Frontal cortex (tissue), 4 donors: ENCODE measurements around the gene SNTG2. TPM values are rescaled to one million over a fixed set of nuclear protein-coding genes. Genes with fewer than 3 reads are reported as not detected.
"Not testable (repeated sequence)": the region's sequence is repeated elsewhere in the genome, so short reads cannot be mapped to it uniquely, and the experiment has no call there.

Experiments used
- DNase-seq, 2 donors: peaks; one replicate each; pipeline ENCODE4 v3.0.0; 2012; ENCODE audit warnings: low spot score in 2 of 2
- FAIRE-seq: peaks from 2 replicates; lab custom pipeline; 2012; peaks lifted over from hg19 to GRCh38; lab: Jason Lieb, UNC
- total RNA-seq: library from RNA; depleted of rRNA; stranded (reverse); fragments of >200 nt; gene quantifications from one replicate; pipeline ENCODE4 v1.2.3, GENCODE V29; 2014
- donor health status: control.
- donor health status: control.
- donor health status: control.

The SNTG2 gene
- total RNA-seq, 1 donor from 2014 or later, result 4.5 TPM

DNA sequence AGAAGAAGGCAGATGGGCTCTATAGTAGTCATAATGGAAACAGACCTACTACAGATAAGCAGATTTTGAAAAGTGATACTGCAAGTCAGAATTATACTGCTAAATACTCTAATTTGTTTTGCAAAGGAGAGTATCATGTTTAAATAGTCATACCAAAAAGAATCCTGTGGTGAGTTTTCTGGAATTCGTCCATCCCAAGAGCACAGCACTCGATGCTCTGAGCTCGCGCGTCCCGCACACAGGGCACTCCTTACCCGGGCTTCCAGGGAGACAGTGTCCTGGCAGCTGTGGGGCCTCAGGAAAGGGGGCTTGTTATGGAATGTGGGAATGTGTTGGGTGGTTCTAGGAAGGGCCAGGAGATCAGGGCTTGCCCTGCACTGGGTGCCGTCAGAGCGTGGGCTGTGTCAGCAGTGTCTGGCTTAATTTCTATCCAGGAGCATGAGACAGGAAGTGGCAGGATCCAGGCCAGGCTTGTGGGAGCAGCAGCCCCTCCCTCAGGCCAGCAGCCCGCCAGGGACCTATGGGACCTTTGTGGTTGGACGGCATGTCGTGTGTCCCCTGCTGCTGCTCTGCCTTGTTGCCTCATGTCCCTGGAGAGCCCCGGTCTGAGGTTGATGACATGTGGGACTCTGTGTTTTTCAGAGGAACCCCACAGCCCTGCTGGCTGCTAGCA, 269.4 kb downstream of the SNTG2 start:
- FAIRE-seq (no peak), DNase-seq (no peak)

DNA sequence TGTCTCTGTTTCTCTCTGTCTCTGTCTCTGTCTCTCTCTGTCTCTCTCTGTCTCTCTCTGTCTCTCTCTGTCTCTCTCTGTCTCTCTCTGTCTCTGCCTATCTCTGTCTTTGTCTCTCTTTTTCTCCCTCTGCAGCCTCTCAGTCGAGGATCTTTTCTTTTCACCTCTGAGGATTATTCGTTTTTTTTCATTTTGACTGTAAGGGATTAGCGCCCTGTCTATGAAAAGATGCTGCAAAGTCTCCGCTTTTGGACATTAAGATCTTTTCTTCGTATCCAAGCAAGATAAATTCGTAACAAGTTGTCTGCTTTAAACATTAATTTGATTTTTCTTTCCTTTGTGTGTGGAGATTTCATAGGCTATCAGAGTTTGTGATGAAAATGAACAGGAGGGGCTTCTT, 271.4 kb downstream of the SNTG2 start:
- FAIRE-seq, result no peak
- DNase-seq, result no peak

DNA sequence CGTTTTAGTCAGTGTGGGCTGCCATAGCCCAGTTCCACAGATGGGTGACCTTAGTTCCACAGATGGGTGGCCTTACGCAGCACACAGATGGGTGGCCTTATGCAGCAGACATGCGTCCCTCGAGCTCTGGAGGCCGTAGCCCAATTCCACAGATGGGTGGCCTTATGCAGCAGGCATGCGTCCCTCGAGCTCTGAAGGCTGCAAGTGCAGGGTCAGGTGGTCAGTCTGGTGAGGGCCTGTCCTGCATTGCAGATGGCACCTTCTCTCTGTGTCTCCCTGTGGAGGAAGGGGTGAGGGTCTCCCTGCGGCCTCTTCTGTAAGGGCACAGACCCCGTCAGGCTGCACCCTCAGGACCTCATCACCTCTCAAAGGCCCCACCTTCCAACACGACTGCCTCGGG, 273.1 kb downstream of the SNTG2 start:
- DNase-seq, result no peak
- no peak for FAIRE-seq

DNA sequence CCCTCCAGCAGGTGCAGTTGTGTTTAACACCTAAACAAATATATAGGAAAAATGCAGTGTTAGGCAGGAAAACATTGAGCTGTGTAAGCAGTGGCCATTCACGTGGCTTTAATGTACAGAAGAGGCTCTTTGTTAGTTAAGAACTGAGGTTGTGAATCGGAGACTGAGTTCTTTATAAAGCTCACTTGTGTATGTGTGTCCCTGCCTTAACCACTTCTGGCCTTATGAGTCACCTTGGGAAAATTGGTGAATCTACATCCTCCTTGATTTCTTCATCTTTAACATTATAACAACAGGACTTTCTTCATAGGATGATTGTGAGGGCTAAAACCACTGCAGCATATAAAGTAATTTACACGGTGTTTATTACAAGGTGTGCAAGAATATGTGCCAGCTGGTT, 274.3 kb downstream of the SNTG2 start:
- no peak for DNase-seq
- FAIRE-seq, result no peak

DNA sequence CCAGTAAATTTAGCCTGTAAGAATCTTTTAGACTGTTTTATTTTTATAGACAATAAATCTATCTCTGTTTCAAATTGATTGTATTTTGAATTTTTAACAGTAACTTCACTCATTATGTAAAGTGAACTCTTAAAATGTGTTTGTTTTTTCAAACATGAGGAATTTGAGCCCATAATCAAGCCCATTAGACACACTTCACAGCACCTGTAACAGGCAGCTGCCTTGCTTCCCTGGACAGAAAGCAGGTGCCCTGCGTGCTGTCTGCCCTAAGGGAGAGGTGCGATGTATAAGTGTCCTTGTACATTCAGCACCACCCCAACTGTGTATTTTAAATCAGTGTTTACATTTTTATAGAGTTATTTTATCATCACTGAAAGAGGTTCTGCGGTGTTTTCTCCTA, 276.1 kb downstream of the SNTG2 start:
- no peak for FAIRE-seq
- no peak for DNase-seq

DNA sequence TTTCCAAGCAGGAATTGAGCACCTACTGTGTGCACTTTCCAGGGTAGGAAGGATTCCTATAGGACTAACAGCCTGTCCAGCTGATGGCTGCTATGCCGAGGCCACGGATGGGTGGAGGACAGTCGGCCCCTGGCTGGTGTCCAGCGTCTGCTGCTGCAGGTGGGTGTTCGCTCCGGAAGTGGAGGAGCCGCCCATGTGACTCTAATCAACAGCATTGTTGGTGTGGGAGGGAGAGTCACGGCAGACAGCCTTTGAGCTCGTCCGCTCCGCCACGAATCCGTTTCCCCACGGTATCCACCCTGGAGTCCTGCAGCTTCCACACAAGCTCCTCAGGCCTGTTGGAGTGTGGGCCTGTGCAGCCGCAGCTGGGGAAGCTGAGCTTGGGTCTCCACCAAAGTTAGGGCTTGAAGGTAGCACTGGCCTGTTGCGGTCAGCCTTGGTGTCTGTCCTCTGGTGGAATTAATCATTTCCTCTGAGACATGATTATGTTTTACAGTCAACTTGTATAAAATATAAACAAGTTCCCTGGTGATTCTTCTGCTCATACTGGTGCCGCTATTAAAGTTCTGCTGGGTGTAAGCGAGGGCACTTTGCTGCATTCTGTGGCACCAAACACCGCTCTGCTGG, 276.7 kb downstream of the SNTG2 start:
- DNase-seq (no peak), FAIRE-seq (no peak)

- DNase-seq, FAIRE-seq: not testable (repeated sequence)
Observed at GRCh38 chr2:1229596-1229995, 278.9 kb downstream of the SNTG2 start.

DNA sequence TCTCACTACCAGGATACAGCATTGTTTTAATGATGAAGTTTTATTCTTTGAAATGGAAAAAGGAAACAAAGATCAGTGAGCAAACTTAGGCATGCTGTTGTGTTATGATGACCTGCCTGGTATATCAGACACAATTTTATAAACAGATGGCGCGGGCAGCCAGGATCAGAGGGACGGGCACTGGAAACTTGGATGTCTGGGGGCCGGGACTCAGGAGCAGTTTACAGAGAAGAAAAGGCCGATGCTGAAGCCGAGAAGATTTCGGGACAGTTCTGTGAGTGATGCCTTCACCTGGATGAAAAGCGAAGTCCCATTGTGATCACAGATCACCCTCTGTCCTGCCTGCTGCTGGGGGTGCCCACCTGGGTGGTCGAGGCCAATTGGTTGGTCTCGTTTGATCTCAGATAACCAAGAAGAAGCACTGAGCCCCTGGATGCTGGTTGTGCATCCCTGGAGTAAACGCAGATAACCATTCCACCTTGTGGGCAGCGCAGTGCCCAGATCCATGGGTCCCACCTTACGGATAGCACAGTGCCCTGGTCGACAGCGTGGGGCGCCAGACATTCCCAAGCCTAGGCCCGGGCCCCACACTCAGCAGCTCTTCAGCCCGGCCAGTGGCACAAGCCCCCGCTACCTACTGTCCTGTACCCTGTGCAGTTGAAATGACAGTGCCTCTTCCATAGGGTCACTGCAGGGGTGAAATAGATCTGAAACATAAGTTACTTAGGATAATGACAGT, 279.7 kb downstream of the SNTG2 start:
- FAIRE-seq (no peak), DNase-seq (no peak)

GRCh38 chr2:1231466-1232063, 280.9 kb downstream of the SNTG2 start:
- no peak for FAIRE-seq

DNA sequence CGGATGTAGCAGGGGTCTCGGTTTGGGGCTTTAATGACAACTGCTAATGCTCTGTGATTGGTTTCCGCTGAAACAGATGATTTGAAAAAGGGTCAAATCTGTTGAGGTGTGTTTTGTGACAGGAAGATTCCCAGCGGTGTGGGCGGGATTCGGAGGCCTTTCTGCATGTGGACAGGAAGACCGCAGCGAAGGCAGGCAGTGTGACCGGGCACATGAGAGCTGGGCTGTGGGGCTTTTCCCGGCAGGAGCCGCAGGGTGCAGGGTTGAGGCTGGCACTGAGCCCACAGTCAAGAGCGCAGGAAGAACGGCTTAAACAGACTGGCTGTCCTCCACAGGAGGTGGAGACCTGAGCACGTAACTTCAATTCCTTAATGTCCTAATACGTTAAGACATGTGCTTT, 282.6 kb downstream of the SNTG2 start:
- DNase-seq (no peak), FAIRE-seq (no peak)

More at GRCh38 chr2:1231466-1232063, 280.9 kb downstream of the SNTG2 start:
- no peak for DNase-seq

DNA sequence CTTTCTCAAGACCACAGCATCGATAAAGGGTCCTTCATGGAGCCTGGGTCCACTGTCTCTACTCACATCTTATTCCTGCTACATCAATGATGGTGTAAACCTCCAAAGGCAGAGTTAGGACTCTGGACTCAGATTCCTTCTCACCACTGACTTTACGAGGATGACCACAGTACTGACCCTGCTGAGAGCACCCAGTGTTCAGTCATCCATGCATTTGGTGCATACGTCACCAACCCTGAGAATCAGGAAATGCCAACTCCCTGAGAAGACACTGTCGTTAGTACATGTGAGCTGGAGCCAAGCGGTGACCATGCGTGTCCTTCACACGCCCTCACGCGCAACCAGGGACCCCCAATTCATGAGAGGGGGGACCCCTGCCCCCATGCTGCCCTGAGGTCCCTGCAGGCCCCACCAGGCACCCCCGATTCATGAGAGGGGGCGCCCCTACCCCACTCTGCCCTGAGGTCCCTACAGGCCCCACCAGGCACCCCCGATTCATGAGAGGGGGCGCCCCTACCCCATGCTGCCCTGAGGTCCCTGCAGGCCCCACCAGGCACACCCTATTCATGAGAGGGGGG, 284.2 kb downstream of the SNTG2 start:
- no peak for FAIRE-seq
- DNase-seq, result no peak

GRCh38 chr2:1235806-1236205, 285.2 kb downstream of the SNTG2 start:
- no peak for FAIRE-seq
- DNase-seq, result no peak

DNA sequence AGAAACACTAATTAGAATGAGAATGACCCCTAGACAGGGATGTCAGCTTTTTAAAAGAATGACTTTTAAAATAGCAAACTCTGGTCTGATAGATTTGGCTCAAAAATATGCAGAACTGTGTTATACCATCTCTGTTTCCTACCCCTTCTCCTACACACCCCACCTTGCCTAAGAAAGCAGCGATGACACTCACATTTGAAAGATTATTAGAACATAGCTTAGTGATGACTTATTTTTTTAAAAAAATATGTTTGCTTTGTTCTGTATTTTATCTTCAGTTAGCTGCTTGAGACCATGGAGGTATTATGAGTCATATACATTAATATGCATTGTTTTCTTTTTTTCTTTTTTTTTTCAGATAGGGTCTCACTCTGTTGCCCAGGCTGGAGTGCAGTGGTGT, 286.0 kb downstream of the SNTG2 start:
- DNase-seq, result no peak
- FAIRE-seq, result no peak

DNA sequence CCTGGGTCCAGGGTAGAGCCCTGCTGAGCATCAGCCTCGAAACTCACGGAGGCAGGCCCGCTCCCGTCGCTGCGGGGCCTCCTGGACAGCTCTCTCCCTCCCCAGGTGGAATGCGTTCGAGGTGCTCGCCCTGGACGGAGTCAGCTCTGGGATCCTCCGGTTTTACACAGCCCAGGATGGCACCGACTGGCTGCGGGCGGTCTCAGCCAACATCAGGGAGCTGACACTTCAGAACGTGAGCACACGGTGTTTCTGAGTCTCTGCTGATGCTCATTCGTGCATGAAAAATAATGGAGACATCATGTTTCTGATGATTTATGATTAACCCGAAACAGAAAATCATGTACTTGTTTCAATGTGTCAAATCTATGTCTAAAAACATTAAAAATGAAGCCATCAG, 287.1 kb downstream of the SNTG2 start:
- DNase-seq (no peak), FAIRE-seq (no peak)

- DNase-seq (no peak), FAIRE-seq (no peak)
Observed at GRCh38 chr2:1238598-1239138, 288.0 kb downstream of the SNTG2 start.

DNA sequence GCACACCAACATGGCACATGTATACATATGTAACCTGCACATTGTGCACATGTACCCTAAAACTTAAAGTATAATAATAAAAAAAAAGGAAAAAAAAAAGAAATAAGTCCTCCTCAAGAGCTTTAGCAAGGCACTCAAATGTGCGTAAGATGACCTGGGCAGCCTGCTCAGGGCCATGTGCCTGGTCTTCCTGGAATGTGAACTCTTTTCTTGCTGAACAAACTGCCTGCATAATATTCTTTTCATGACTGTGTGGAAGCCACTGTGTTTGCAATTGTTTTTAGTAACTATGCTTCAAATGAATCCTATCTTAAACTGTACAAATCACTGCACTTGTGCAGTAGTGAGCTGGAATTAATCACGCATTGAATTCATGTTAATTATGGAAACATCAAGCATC, 294.5 kb downstream of the SNTG2 start:
- FAIRE-seq, result no peak

DNA sequence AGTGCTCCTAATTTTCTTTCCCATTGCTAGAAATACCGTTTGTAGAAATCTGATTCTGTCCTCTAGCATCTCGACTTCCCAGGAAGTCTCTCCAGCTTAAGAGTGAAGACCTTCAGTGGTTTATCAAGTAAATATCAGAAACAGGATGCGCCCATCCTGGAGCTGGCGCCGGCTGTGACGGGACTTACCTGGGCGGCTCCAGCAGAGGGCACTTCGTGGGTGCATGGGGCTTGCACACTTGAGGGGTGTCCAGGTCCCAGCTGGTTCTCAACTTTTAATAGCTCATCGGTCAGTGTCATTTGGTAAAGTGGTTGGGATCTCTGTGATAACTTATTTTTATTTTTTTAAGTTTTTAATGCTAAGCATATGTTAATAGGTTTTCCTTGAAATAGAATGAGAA, 295.6 kb downstream of the SNTG2 start:
- no peak for DNase-seq
- no peak for FAIRE-seq

More for the DNA sequence above, 294.5 kb downstream of the SNTG2 start:
- DNase-seq, result no peak

DNA sequence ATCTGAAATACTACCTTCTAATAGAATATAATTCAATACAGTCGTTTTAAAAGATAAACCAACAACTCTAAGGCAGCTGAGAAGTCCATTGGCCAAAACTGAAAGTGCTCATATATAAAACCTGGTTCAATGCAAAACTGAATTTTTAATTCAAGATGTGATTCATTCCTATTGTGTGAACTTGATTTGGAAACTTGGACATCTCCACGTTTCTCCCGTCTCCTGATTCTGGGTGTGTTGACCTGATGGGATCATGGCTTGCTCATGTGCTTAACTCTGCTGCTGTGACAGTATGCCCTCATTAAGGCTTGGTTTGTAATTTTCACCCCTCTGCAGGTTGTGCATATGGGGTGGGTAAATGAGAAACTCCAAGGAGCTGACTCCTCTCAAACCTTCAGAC, 296.3 kb downstream of the SNTG2 start:
- FAIRE-seq (no peak), DNase-seq (no peak)

DNA sequence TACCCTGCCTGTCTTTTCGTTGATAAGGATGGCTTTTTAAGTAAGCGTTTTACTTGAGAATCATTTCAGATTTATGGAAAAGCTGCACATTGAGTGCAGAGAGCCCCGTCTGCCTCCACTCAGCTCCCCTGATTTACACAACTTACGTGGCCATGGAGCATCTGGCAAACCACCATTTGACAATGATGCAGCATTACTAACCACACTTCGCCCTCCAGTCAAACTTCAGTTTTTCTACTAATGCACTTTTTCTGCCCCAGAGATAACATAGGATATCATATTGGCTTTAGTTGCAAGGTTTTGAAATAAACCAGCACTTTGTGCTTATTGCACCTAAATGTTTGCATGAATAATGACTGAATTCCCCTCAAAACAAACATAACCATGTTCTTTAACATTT, 297.5 kb downstream of the SNTG2 start:
- no peak for DNase-seq
- no peak for FAIRE-seq
